HCT116 (cell line): ENCODE measurements around the gene TACC2. TPM values are rescaled to one million over a fixed set of nuclear protein-coding genes. Genes with fewer than 3 reads are reported as not detected.

Experiments
- ATAC-seq: fragments of 200-7000 bp; cut with Tn5 transposase; 2 replicates; pipeline ENCODE4 v1.9.1; 2020; ENCODE audit warnings: mild to moderate bottlenecking, moderate library complexity
- BruUV-seq: library from RNA; stranded (reverse); fragments of 400-500 nt; replicated peaks from 2 replicates; lab custom pipeline; 2021; lab: Mats Ljungman, UMichigan
- CTCF ChIA-PET: fragments of 300-600 bp; sonication (Branson Sonifier 250); formaldehyde crosslinking; loops from one replicate; lab custom pipeline; 2021; ENCODE audit warnings: antibody characterized with exemption; lab: Charles Lee
- POLR2A ChIA-PET: fragments of 300-600, 350-600 bp; sonication (Branson Sonifier 250); formaldehyde crosslinking; loops from one replicate; lab custom pipeline; 2021; ENCODE audit warnings: antibody characterized with exemption; lab: Charles Lee
- RAD21 ChIA-PET, 2 experiments: fragments of 300-600 bp; sonication (Branson Sonifier 250); formaldehyde crosslinking; loops; one replicate each; lab custom pipeline; 2023; ENCODE audit warnings: low total read pairs in 2 of 2; ENCODE audit not compliant: uncharacterized antibody in 2 of 2, unreplicated experiment in 2 of 2, low non-redundant PET in 1 of 2; lab: Charles Lee
- DNase-seq: peaks from one replicate; pipeline ENCODE4 v3.0.0-alpha.2; 2010; ENCODE audit warnings: low read depth, low spot score
- H2AFZ ChIP-seq: fragments of 200-600 bp; shearing (Covaris generic), sonication (generic); 2 replicates; pipeline ENCODE4 v1.6.1; 2017; ENCODE audit warnings: low read depth, mixed run types, mixed read lengths, antibody characterized with exemption, low read length; ENCODE audit not compliant: poor library complexity, severe bottlenecking
- H3K27ac ChIP-seq: 2 replicates; pipeline ENCODE4 v1.5.1; 2012; ENCODE audit warnings: low read depth, low read length
- H3K27me3 ChIP-seq: fragments of 200-600 bp; sonication (generic); 2 replicates; pipeline ENCODE4 v1.6.1; 2016; ENCODE audit warnings: mixed run types, low read length, mixed read lengths; ENCODE audit not compliant: insufficient read depth
- H3K36me3 ChIP-seq, 2 experiments: fragments of 200-500 bp in 1 of 2; fragments of 200-600 bp in 1 of 2; sonication (Bioruptor generic) in 1 of 2; sonication (generic) in 1 of 2; 2 replicates each; pipeline versions ENCODE4 v1.5.1 to v1.6.1; 2014 to 2016; ENCODE audit warnings: low read length in 2 of 2, inconsistent platforms in 1 of 2, mixed read lengths in 1 of 2, mixed run types in 1 of 2; ENCODE audit not compliant: insufficient read depth in 2 of 2, control insufficient read depth in 1 of 2
- H3K4me1 ChIP-seq, 2 experiments: fragments of 200-600 bp in 1 of 2; sonication (generic) in 1 of 2; 2 replicates each; pipeline versions ENCODE4 v1.5.1 to v1.6.1; 2012 to 2017; ENCODE audit warnings: low read length in 2 of 2, inconsistent platforms in 1 of 2, mild to moderate bottlenecking in 1 of 2, mixed read lengths in 1 of 2, mixed run types in 1 of 2, moderate library complexity in 1 of 2; ENCODE audit not compliant: insufficient read depth in 2 of 2, control insufficient read depth in 1 of 2
- H3K4me2 ChIP-seq: fragments of 200-600 bp; sonication (generic); 2 replicates; pipeline ENCODE4 v1.6.1; 2017; ENCODE audit warnings: mixed run types, low read length, mixed read lengths
- H3K4me3 ChIP-seq, 2 experiments: fragments of 200-600 bp in 1 of 2; sonication (generic) in 1 of 2; replicated peaks in 1 of 2; 2 replicates each; pipeline ENCODE4 v1.5.1; 2011 to 2016; ENCODE audit warnings: low read length in 2 of 2, control low read depth in 1 of 2, low read depth in 1 of 2, mild to moderate bottlenecking in 1 of 2, mixed read lengths in 1 of 2, mixed run types in 1 of 2
- H3K79me2 ChIP-seq: fragments of 200-600 bp; sonication (generic); 2 replicates; pipeline ENCODE4 v1.6.1; 2017; ENCODE audit warnings: mild to moderate bottlenecking, mixed run types, low read length, moderate library complexity, mixed read lengths; ENCODE audit not compliant: insufficient read depth
- H3K9ac ChIP-seq: fragments of 200-600 bp; sonication (generic); 2 replicates; pipeline ENCODE4 v1.6.1; 2016; ENCODE audit warnings: low read length, mixed read lengths
- H3K9me2 ChIP-seq: fragments of 200-600 bp; sonication (generic), shearing (Covaris generic); 2 replicates; pipeline ENCODE4 v1.6.1; 2017; ENCODE audit warnings: mixed run types, mild to moderate bottlenecking, moderate library complexity; ENCODE audit not compliant: insufficient read depth
- H3K9me3 ChIP-seq, 2 experiments: fragments of 200-500 bp in 1 of 2; fragments of 200-600 bp in 1 of 2; sonication (Bioruptor generic) in 1 of 2; sonication (generic) in 1 of 2; 2 replicates each; pipeline ENCODE4 v1.6.1; 2014 to 2017; ENCODE audit warnings: low read length in 2 of 2, mixed read lengths in 2 of 2, inconsistent platforms in 1 of 2, low read depth in 1 of 2, mild to moderate bottlenecking in 1 of 2, mixed run types in 1 of 2, moderate library complexity in 1 of 2; ENCODE audit not compliant: control insufficient read depth in 1 of 2, insufficient read depth in 1 of 2
- H4K20me1 ChIP-seq: fragments of 200-600 bp; sonication (generic), shearing (Covaris generic); 2 replicates; pipeline ENCODE4 v1.6.1; 2017; ENCODE audit warnings: mixed run types, mild to moderate bottlenecking, moderate library complexity; ENCODE audit not compliant: insufficient read depth
- CEBPB ChIP-seq: IDR thresholded peaks from 2 replicates; pipeline ENCODE4 v1.6.1; 2012; ENCODE audit warnings: low read depth
- EGR1 ChIP-seq: IDR thresholded peaks from 2 replicates; pipeline ENCODE4 v1.6.1; 2012; ENCODE audit warnings: low read depth
- ELF1 ChIP-seq: IDR thresholded peaks from 2 replicates; pipeline ENCODE4 v1.6.1; 2012; ENCODE audit warnings: low read depth, borderline replicate concordance
- EZH2 ChIP-seq: fragments of 200-600 bp; sonication (generic); IDR thresholded peaks from 2 replicates; pipeline ENCODE4 v1.6.1; 2017; ENCODE audit warnings: antibody characterized with exemption, mixed run types
- EZH2phosphoT487 ChIP-seq: fragments of 200-600 bp; IDR thresholded peaks from 2 replicates; pipeline ENCODE4 v1.6.1; 2018; ENCODE audit warnings: antibody characterized with exemption, borderline replicate concordance
- FOSL1 ChIP-seq: IDR thresholded peaks from 2 replicates; pipeline ENCODE4 v1.6.1; 2012; ENCODE audit warnings: low read depth
- JUND ChIP-seq: IDR thresholded peaks from 2 replicates; pipeline ENCODE4 v1.6.1; 2012
- MAX ChIP-seq: IDR thresholded peaks from 2 replicates; pipeline ENCODE4 v1.6.1; 2012
- POLR2AphosphoS5 ChIP-seq: IDR thresholded peaks from 2 replicates; pipeline ENCODE4 v1.6.1; 2011; ENCODE audit warnings: mild to moderate bottlenecking, low read depth, low read length, moderate library complexity
- SIN3A ChIP-seq: IDR thresholded peaks from 2 replicates; pipeline ENCODE4 v1.6.1; 2012; ENCODE audit warnings: low read depth
- SP1 ChIP-seq: IDR thresholded peaks from 2 replicates; pipeline ENCODE4 v1.6.1; 2012; ENCODE audit warnings: low read depth
- SRF ChIP-seq: IDR thresholded peaks from 2 replicates; pipeline ENCODE4 v1.6.1; 2012; ENCODE audit warnings: low read depth
- YY1 ChIP-seq: IDR thresholded peaks from 2 replicates; pipeline ENCODE4 v1.6.1; 2011; ENCODE audit warnings: low read length, low read depth, moderate library complexity, mild to moderate bottlenecking; ENCODE audit not compliant: insufficient replicate concordance; ENCODE audit errors: extremely low read depth
- ZFX ChIP-seq: fragments of 450-650 bp; IDR thresholded peaks from 2 replicates; pipeline ENCODE4 v1.6.1; 2017
- ZNF274 ChIP-seq: fragments of 200-500 bp; sonication (Bioruptor generic); IDR thresholded peaks from 2 replicates; pipeline ENCODE4 v1.6.1; 2014; ENCODE audit warnings: mild to moderate bottlenecking, low read depth, low read length, inconsistent platforms
- intact Hi-C: fragments of 100-400 bp; cut with micrococcal nuclease; formaldehyde crosslinking; loops from 2 replicates; pipeline ENCODE4 v1.10.0; 2022
- total RNA-seq: library from RNA; stranded (reverse); gene quantifications from one replicate; pipeline ENCODE4 v1.2.1, GENCODE V29; 2021; ENCODE audit not compliant: unreplicated experiment
- TF ChIP-seq, protein P1 (sequence below): IDR thresholded peaks from 2 replicates; pipeline ENCODE4 v1.6.1; 2012

The TACC2 gene
- total RNA-seq, 1 experiment from 2014 or later = 38.6 TPM

DNA sequence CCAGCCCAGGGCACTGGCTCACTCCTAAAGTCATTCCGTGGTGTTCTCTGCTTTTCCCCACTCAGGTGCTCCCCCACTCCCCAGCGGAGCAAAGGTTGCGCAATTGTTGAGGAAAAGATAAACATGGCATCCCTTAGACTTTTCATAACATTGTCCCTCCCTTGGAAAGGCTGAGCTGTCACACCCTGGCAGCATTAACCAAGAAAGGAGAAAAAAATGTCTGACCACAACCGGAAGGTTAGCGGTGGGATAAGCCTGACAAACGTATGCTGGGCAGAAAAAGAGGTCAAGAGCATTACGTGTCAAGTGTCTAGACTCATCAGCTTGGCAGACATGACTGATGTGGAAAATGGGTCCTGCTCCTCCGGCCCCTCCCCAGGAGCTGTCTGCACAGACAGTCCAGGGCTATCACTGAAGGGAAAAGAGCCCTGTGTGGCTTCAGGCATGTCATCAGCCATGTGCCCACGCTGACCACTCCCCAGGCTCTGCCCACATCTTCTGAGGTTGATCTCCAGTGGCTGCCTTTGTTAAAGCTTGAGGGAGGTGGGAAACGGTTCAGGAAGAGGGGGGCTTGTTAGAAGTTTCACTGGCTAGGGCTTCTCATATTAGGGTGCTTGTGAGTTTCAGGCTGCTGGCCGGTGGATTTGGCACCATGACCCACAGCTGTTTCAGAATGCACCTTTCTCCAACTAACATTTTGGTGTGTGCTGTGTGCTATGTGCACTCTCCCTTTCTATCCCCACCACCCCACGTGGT lies 312.3 kb downstream of the TACC2 start:
- no peaks in the 10 kb centered on the region for H3K36me3 ChIP-seq
- H3K27ac ChIP-seq = no peak overlapping the region
- no peaks in the 10 kb centered on the region for H3K9me2 ChIP-seq
- H3K4me3 ChIP-seq = no peak overlapping the region
- peaks cover 0 to 10% of the 10 kb centered on the region in 2 experiments; a peak in 1 of 4 replicates for H3K9me3 ChIP-seq
- ChIA-PET CTCF (interaction anchor here (2.0 kb wide), 1 partner anchor 265 kb away, joined by 7 read pairs; no protein-coding TSS in a partner anchor), RAD21 (no interaction called here), POLR2A (no interaction called here)
- ATAC-seq = no peak
- no TSS peak for BruUV-seq
- H3K9ac ChIP-seq = no peak overlapping the region
- TF ChIP-seq CEBPB (peak; percentile 91), FOSL1 (no peak), YY1 (no peak), EZH2phosphoT487 (no peak), JUND (no peak)
- H3K27me3 ChIP-seq = no peaks in the 10 kb centered on the region
- intact Hi-C loops = no loop called here
- no peak for DNase-seq
- no peak overlapping the region for H3K4me2 ChIP-seq
- H3K79me2 ChIP-seq = no peaks in the 10 kb centered on the region
- no peak overlapping the region for H2AFZ ChIP-seq
- H3K4me1 ChIP-seq = peaks cover 0 to 11% of the 10 kb centered on the region in 2 experiments; a peak in 2 of 4 replicates
- H4K20me1 ChIP-seq = no peaks in the 10 kb centered on the region

GRCh38 chr10:122301811-122302115 lies 312.8 kb downstream of the TACC2 start:
- Histone ChIP-seq H3K36me3 (no peaks in the 10 kb centered on the region), H3K27me3 (no peaks in the 10 kb centered on the region), H3K4me2 (no peak overlapping the region), H2AFZ (no peak overlapping the region), H3K9ac (no peak overlapping the region), H4K20me1 (no peaks in the 10 kb centered on the region), H3K79me2 (no peaks in the 10 kb centered on the region), H3K27ac (no peak overlapping the region), H3K4me1 (peaks cover 0 to 14% of the 10 kb centered on the region in 2 experiments; a peak in 3 of 4 replicates), H3K9me2 (no peaks in the 10 kb centered on the region), H3K9me3 (peaks cover 0 to 10% of the 10 kb centered on the region in 2 experiments; a peak in 1 of 4 replicates), H3K4me3 (no peak overlapping the region)
- no TSS peak for BruUV-seq
- ATAC-seq (no peak), DNase-seq (no peak)
- POLR2A ChIA-PET = no interaction called here
- CTCF ChIA-PET = interaction anchor here (1.2 to 2.0 kb wide), 2 partner anchors 133 to 264 kb away, joined by 7 to 8 read pairs; no protein-coding TSS in a partner anchor
- RAD21 ChIA-PET = no interaction called here
- intact Hi-C loops = no loop called here
- TF ChIP-seq ZFX = no peak
- no peak for TF ChIP-seq SIN3A
- TF ChIP-seq EZH2 = no peak
- TF ChIP-seq SRF = no peak
- TF ChIP-seq, protein P1, sequence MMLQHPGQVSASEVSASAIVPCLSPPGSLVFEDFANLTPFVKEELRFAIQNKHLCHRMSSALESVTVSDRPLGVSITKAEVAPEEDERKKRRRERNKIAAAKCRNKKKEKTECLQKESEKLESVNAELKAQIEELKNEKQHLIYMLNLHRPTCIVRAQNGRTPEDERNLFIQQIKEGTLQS = no peak
- TF ChIP-seq YY1 = no peak
- TF ChIP-seq SP1 = no peak
- TF ChIP-seq EGR1 = no peak
- TF ChIP-seq ELF1 = no peak
- no peak for TF ChIP-seq EZH2phosphoT487
- TF ChIP-seq JUND = no peak
- no peak for TF ChIP-seq CEBPB
- no peak for TF ChIP-seq POLR2AphosphoS5
- no peak for TF ChIP-seq MAX
- TF ChIP-seq ZNF274 = no peak
- TF ChIP-seq FOSL1 = no peak
